ENCODE measurements around the gene TCEA2.

- TF ChIP-seq POLR2AphosphoS5 (IDR thresholded peaks at IDR 0.05) (no peak), POLR2A (IDR thresholded peaks at IDR 0.05) (no peak)
These were observed 39.0 kb downstream of the TCEA2 start for GRCh38 chr20:64101731-64102621.
